GM12878 (cell line): ENCODE results near the gene MAN1A1.
A peak's percentile ranks its signal among the peaks of the same experiment; 100 is the strongest.

ENCODE experiments used
- BMI1 ChIP-seq: fragments of 450-650 bp; IDR thresholded peaks from 2 replicates; pipeline ENCODE4 v1.6.1; 2016; ENCODE audit warnings: mild to moderate bottlenecking, moderate library complexity, borderline replicate concordance
- EP300 ChIP-seq, 2 experiments: fragments of 150-350 bp in 1 of 2; IDR thresholded peaks; 2 replicates each; pipeline ENCODE4 v1.6.1; 2011 to 2012; ENCODE audit warnings: low read depth in 2 of 2, low read length in 2 of 2, borderline replicate concordance in 1 of 2, improper control_type of control experiment in 1 of 2, inconsistent platforms in 1 of 2; ENCODE audit not compliant: control insufficient read depth in 1 of 2
- EZH2 ChIP-seq: IDR thresholded peaks from 2 replicates; pipeline ENCODE4 v1.6.1; 2012; ENCODE audit warnings: low read depth, mild to moderate bottlenecking, control low read depth, inconsistent platforms, low read length, borderline replicate concordance; ENCODE audit not compliant: control insufficient read depth
- RAD21 ChIP-seq: IDR thresholded peaks from 2 replicates; pipeline ENCODE4 v1.6.1; 2011; ENCODE audit warnings: mild to moderate bottlenecking, low read depth, low read length, moderate library complexity; ENCODE audit not compliant: insufficient read depth
- TF ChIP-seq, protein P1 (sequence below), 3 experiments: IDR thresholded peaks in 2 of 3; conservative IDR thresholded peaks in 1 of 3; 2 replicates each; pipeline ENCODE4 v1.5.1; 2011; ENCODE audit warnings: low read depth in 3 of 3, low read length in 3 of 3, mild to moderate bottlenecking in 3 of 3, control low read depth in 2 of 3, moderate library complexity in 2 of 3, inconsistent platforms in 1 of 3, mixed read lengths in 1 of 3; ENCODE audit not compliant: control insufficient read depth in 2 of 3, insufficient read depth in 1 of 3; ENCODE audit errors: extremely low read depth in 1 of 3
- TF ChIP-seq, protein P2 (sequence below): fragments of 450-650 bp; IDR thresholded peaks from 2 replicates; pipeline ENCODE4 v1.6.1; 2014; ENCODE audit warnings: mild to moderate bottlenecking
- TF ChIP-seq, protein P3 (sequence below): IDR thresholded peaks from 2 replicates; pipeline ENCODE4 v1.6.1; 2012; ENCODE audit warnings: low read depth, low read length, improper control_type of control experiment

DNA sequence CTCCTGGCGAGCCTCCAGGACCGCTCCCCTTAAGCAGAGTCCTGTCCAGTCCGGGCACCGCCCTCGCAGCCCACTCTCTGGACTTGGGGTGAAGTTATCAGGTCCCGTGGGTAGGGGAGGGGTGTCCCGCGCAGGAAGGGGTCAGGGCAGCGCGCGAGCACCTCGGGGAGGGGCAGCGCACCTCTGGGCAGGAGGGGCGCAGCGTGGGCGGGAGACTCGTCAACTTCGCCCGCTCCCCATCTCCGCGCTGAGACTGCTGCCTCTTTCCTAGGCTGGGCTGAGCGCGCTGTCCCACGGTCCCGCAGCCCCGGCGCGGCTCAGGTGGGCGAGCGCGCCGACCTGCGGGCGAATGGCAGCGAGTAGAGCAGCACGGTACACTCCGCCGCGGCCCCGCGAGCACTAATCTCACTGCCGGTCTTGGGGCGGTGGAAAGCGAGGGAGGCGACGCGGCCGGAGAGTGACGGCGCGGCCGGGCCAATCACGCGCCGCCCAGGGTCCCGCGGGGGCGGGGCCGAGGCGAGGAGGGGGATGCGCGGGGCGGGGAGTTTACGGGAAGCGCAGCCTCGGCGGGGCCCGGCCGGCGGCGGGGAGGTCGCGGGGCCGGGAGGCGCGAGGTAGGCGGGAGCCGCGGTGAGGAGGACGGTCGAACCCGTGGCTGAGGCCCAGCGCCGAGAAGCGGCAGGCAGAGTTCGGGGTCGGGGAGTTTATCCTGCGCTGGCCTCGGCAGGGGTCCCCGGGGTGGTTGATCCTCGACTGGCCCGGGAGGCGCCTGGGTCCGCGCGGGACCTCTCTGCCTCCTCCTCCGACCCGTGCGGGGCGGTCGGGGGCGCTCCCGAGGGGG is at the start of gene MAN1A1:
- TF ChIP-seq, protein P1, sequence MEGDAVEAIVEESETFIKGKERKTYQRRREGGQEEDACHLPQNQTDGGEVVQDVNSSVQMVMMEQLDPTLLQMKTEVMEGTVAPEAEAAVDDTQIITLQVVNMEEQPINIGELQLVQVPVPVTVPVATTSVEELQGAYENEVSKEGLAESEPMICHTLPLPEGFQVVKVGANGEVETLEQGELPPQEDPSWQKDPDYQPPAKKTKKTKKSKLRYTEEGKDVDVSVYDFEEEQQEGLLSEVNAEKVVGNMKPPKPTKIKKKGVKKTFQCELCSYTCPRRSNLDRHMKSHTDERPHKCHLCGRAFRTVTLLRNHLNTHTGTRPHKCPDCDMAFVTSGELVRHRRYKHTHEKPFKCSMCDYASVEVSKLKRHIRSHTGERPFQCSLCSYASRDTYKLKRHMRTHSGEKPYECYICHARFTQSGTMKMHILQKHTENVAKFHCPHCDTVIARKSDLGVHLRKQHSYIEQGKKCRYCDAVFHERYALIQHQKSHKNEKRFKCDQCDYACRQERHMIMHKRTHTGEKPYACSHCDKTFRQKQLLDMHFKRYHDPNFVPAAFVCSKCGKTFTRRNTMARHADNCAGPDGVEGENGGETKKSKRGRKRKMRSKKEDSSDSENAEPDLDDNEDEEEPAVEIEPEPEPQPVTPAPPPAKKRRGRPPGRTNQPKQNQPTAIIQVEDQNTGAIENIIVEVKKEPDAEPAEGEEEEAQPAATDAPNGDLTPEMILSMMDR (IDR thresholded peaks at IDR 0.05 in 2 of 3, conservative IDR thresholded peaks at IDR 0.05 in 1 of 3; ENCODE audit: control insufficient read depth in 2 of 3, extremely low read depth in 1 of 3, insufficient read depth in 1 of 3, low read depth in 3 of 3, low read length in 3 of 3): 0 out of 6 replicates have a peak, but pooled peaks of 1 of the 3 experiments have one; percentile 12
- TF ChIP-seq EP300 (IDR thresholded peaks at IDR 0.05; ENCODE audit: borderline replicate concordance in 1 of 2, control insufficient read depth in 1 of 2, low read depth in 2 of 2, low read length in 2 of 2): no peak
- no peak for TF ChIP-seq BMI1
- TF ChIP-seq, protein P2, sequence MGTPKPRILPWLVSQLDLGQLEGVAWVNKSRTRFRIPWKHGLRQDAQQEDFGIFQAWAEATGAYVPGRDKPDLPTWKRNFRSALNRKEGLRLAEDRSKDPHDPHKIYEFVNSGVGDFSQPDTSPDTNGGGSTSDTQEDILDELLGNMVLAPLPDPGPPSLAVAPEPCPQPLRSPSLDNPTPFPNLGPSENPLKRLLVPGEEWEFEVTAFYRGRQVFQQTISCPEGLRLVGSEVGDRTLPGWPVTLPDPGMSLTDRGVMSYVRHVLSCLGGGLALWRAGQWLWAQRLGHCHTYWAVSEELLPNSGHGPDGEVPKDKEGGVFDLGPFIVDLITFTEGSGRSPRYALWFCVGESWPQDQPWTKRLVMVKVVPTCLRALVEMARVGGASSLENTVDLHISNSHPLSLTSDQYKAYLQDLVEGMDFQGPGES: no peak; the same call in 1 of the 2 replicates
- TF ChIP-seq EZH2: no peak
- TF ChIP-seq, protein P3, sequence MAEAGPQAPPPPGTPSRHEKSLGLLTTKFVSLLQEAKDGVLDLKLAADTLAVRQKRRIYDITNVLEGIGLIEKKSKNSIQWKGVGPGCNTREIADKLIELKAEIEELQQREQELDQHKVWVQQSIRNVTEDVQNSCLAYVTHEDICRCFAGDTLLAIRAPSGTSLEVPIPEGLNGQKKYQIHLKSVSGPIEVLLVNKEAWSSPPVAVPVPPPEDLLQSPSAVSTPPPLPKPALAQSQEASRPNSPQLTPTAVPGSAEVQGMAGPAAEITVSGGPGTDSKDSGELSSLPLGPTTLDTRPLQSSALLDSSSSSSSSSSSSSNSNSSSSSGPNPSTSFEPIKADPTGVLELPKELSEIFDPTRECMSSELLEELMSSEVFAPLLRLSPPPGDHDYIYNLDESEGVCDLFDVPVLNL: no peak
- TF ChIP-seq RAD21: no peak
